ENCODE measurements around the gene STRBP. TPM values are rescaled to one million over a fixed set of nuclear protein-coding genes. Genes with fewer than 3 reads are reported as not detected.
A peak's percentile ranks its signal among the peaks of the same experiment; 100 is the strongest.

Gene STRBP
- total RNA-seq, 1 experiment from 2014 or later, result 96.3 TPM

- peak; percentile 6; the same call in 1 of the 2 replicates for ATAC-seq
- H3K27me3 Mint-ChIP-seq (ENCODE audit: low read depth), result no peaks in the 10 kb centered on the region
- H3K4me3 Mint-ChIP-seq, result no peak overlapping the region
- ChIA-PET CTCF (interaction anchor here (1.0 to 2.3 kb wide), 4 partner anchors 10 to 275 kb away, joined by 3 to 10 read pairs (median 4); no protein-coding TSS in a partner anchor), POLR2A (interaction anchor here (1.1 kb wide), 1 partner anchor 32 kb away, joined by 3 read pairs; no protein-coding TSS in a partner anchor)
- H3K36me3 Mint-ChIP-seq, result peaks cover 30% of the 10 kb centered on the region
- H3K4me1 Mint-ChIP-seq, result peaks cover 16% of the 10 kb centered on the region
- H3K9me3 Mint-ChIP-seq, result no peaks in the 10 kb centered on the region
- TF ChIP-seq ETV6 (CRISPR knock-in tag; IDR thresholded peaks at IDR 0.05) (no peak), HMGA2 (CRISPR knock-in tag; IDR thresholded peaks at IDR 0.05) (no peak), HMGXB4 (CRISPR knock-in tag; IDR thresholded peaks at IDR 0.05) (no peak), ZBTB21 (CRISPR knock-in tag; IDR thresholded peaks at IDR 0.05; ENCODE audit: borderline replicate concordance) (no peak), SP1 (CRISPR knock-in tag; conservative IDR thresholded peaks at IDR 0.05) (no peak), E2F4 (CRISPR knock-in tag; IDR thresholded peaks at IDR 0.05; ENCODE audit: borderline replicate concordance, low read depth) (no peak), MYBL2 (CRISPR knock-in tag; IDR thresholded peaks at IDR 0.05) (no peak), ATF1 (CRISPR knock-in tag; IDR thresholded peaks at IDR 0.05) (no peak), ZBTB43 (CRISPR knock-in tag; IDR thresholded peaks at IDR 0.05) (no peak), IRF2 (CRISPR knock-in tag; IDR thresholded peaks at IDR 0.05; ENCODE audit: borderline replicate concordance, low read depth) (no peak), USF1 (CRISPR knock-in tag; IDR thresholded peaks at IDR 0.05) (no peak)
- DNase-seq (ENCODE audit: low spot score), result no peak
- H3K27ac Mint-ChIP-seq, result peak overlapping the region; percentile 62; the same call in 1 of the 2 replicates
Measured at GRCh38 chr9:123107639-123108285, 160.6 kb downstream of the STRBP start.

GRCh38 chr9:123105490-123105889 lies 162.9 kb downstream of the STRBP start:
- H3K9me3 Mint-ChIP-seq, result no peaks in the 10 kb centered on the region
- peaks cover 10% of the 10 kb centered on the region for H3K4me1 Mint-ChIP-seq
- ATAC-seq, result no peak
- H3K36me3 Mint-ChIP-seq, result peaks cover 40% of the 10 kb centered on the region
- H3K27ac Mint-ChIP-seq, result no peak overlapping the region
- H3K27me3 Mint-ChIP-seq (ENCODE audit: low read depth), result no peaks in the 10 kb centered on the region
- no peak for DNase-seq (ENCODE audit: low spot score)
- CTCF ChIA-PET, result no interaction called here
- POLR2A ChIA-PET, result no interaction called here
- H3K4me3 Mint-ChIP-seq, result no peak overlapping the region
- TF ChIP-seq NR2C2 (CRISPR knock-in tag; IDR thresholded peaks at IDR 0.05) (no peak), PRDM15 (CRISPR knock-in tag; IDR thresholded peaks at IDR 0.05) (no peak), ZNF416 (CRISPR knock-in tag; IDR thresholded peaks at IDR 0.05) (no peak), ZNF263 (CRISPR knock-in tag; IDR thresholded peaks at IDR 0.05; ENCODE audit: low read depth) (no peak), USF2 (CRISPR knock-in tag; IDR thresholded peaks at IDR 0.05) (no peak), IRF1 (CRISPR knock-in tag; IDR thresholded peaks at IDR 0.05) (no peak), AR (CRISPR knock-in tag; IDR thresholded peaks at IDR 0.05) (no peak), ZBTB21 (CRISPR knock-in tag; IDR thresholded peaks at IDR 0.05; ENCODE audit: borderline replicate concordance) (no peak), SP1 (CRISPR knock-in tag; conservative IDR thresholded peaks at IDR 0.05) (no peak), ZNF423 (CRISPR knock-in tag; IDR thresholded peaks at IDR 0.05) (no peak), ZNF121 (CRISPR knock-in tag; IDR thresholded peaks at IDR 0.05) (no peak), ATF3 (CRISPR knock-in tag; conservative IDR thresholded peaks at IDR 0.05) (no peak)
